Measurements from ENCODE around the gene GABRG3. TPM values are rescaled to one million over a fixed set of nuclear protein-coding genes. Genes with fewer than 3 reads are reported as not detected.

GABRG3 gene
- total RNA-seq, 1 donor from 2014 or later: 0.54 TPM

DNA sequence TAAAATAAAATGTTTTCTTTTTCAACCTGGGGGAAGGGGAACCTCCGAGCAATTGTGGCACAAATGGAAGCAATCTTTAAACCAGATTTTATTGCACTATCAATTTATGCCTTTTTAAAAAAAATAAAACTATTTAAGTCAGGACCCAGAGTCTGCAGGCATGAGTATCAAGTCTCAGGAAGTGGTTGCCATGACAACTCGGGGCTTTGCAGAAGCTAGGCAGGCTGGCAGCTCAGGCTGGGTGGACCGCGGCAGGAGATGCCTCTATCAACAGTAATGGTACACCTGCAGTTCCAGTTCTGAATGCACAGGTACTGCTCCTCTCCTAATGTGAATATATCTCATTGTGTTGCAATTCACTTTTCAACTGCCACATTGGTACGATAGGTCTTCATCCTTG, 447.7 kb downstream of the GABRG3 start:
- peaks cover 5% of the 10 kb centered on the region for H3K9me3 Mint-ChIP-seq (ENCODE audit: unreplicated experiment)
- no peaks in the 10 kb centered on the region for H3K79me2 ChIP-seq (ENCODE audit: insufficient read depth, low read length)
- no peaks in the 10 kb centered on the region for H3K36me3 Mint-ChIP-seq (ENCODE audit: low read depth, unreplicated experiment)
- DNase-seq (ENCODE audit: low read depth) (no peak), FAIRE-seq (no peak)
- H2AFZ ChIP-seq (ENCODE audit: low read depth, low read length): no peak overlapping the region
- no peak overlapping the region for H3K9ac ChIP-seq (ENCODE audit: low read length)
- H3K27me3 Mint-ChIP-seq (ENCODE audit: low read depth, unreplicated experiment): peaks cover 6% of the 10 kb centered on the region
- no peak overlapping the region for H3K27ac ChIP-seq (ENCODE audit: low read depth, low read length)
- H3K27ac Mint-ChIP-seq (ENCODE audit: unreplicated experiment): no peak overlapping the region
- peaks cover 8% of the 10 kb centered on the region for H3K4me1 ChIP-seq (ENCODE audit: insufficient read depth, low read length)
- no peak overlapping the region for H3K4me2 ChIP-seq (ENCODE audit: low read length)
- no peak overlapping the region for H3K4me3 ChIP-seq (ENCODE audit: insufficient read depth, low read depth, low read length)
- TF ChIP-seq, protein P1, sequence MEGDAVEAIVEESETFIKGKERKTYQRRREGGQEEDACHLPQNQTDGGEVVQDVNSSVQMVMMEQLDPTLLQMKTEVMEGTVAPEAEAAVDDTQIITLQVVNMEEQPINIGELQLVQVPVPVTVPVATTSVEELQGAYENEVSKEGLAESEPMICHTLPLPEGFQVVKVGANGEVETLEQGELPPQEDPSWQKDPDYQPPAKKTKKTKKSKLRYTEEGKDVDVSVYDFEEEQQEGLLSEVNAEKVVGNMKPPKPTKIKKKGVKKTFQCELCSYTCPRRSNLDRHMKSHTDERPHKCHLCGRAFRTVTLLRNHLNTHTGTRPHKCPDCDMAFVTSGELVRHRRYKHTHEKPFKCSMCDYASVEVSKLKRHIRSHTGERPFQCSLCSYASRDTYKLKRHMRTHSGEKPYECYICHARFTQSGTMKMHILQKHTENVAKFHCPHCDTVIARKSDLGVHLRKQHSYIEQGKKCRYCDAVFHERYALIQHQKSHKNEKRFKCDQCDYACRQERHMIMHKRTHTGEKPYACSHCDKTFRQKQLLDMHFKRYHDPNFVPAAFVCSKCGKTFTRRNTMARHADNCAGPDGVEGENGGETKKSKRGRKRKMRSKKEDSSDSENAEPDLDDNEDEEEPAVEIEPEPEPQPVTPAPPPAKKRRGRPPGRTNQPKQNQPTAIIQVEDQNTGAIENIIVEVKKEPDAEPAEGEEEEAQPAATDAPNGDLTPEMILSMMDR (IDR thresholded peaks at IDR 0.05; ENCODE audit: insufficient read depth, low read depth, low read length): no peak
- TF ChIP-seq EZH2 (IDR thresholded peaks at IDR 0.05; ENCODE audit: insufficient read depth, low read length): no peak
- no peak overlapping the region for H3K4me3 Mint-ChIP-seq (ENCODE audit: unreplicated experiment)
- no peaks in the 10 kb centered on the region for H4K20me1 ChIP-seq (ENCODE audit: insufficient read depth, low read length)
- peaks cover 7% of the 10 kb centered on the region for H3K4me1 Mint-ChIP-seq (ENCODE audit: low read depth, unreplicated experiment)
- no peaks in the 10 kb centered on the region for H3K27me3 ChIP-seq (ENCODE audit: insufficient read depth, low read length)
- no peaks in the 10 kb centered on the region for H3K9me3 ChIP-seq (ENCODE audit: insufficient read depth, low read depth, low read length)
- no peaks in the 10 kb centered on the region for H3K36me3 ChIP-seq (ENCODE audit: insufficient read depth, low read length)

DNA sequence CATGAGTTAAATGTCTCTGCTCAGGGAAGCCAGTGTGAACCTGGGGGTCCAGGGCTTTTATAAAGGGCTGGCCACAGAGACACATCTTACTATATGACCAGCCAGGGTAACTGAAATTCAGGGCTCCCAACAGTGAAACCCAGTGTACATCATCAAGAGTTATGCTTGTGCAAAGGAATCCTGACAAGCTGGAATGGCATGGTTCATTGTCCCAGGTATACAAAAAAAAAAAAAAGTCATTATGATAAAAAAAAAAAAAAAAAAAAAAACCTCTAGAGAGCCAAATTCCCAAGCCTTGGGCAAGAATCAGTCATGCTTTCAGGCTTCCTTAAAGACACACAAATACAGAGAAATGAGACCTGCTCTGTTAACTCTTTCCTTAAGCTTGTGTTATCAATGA, 452.0 kb downstream of the GABRG3 start:
- Histone ChIP-seq H3K4me1 (ENCODE audit: insufficient read depth, low read length) (no peaks in the 10 kb centered on the region), H3K27me3 (ENCODE audit: insufficient read depth, low read length) (no peaks in the 10 kb centered on the region), H2AFZ (ENCODE audit: low read depth, low read length) (no peak overlapping the region), H3K9ac (ENCODE audit: low read length) (no peak overlapping the region), H3K9me3 (ENCODE audit: insufficient read depth, low read depth, low read length) (no peaks in the 10 kb centered on the region), H3K36me3 (ENCODE audit: insufficient read depth, low read length) (no peaks in the 10 kb centered on the region), H3K27ac (ENCODE audit: low read depth, low read length) (no peak overlapping the region), H3K4me3 (ENCODE audit: insufficient read depth, low read depth, low read length) (no peak overlapping the region), H3K79me2 (ENCODE audit: insufficient read depth, low read length) (no peaks in the 10 kb centered on the region), H4K20me1 (ENCODE audit: insufficient read depth, low read length) (no peaks in the 10 kb centered on the region), H3K4me2 (ENCODE audit: low read length) (no peak overlapping the region)
- no peak overlapping the region for H3K27ac Mint-ChIP-seq (ENCODE audit: unreplicated experiment)
- H3K36me3 Mint-ChIP-seq (ENCODE audit: low read depth, unreplicated experiment): no peaks in the 10 kb centered on the region
- TF ChIP-seq, protein P1 (IDR thresholded peaks at IDR 0.05; ENCODE audit: insufficient read depth, low read depth, low read length): no peak
- no peak for TF ChIP-seq EZH2 (IDR thresholded peaks at IDR 0.05; ENCODE audit: insufficient read depth, low read length)
- H3K4me3 Mint-ChIP-seq (ENCODE audit: unreplicated experiment): no peak overlapping the region
- no peaks in the 10 kb centered on the region for H3K4me1 Mint-ChIP-seq (ENCODE audit: low read depth, unreplicated experiment)
- no peak for DNase-seq (ENCODE audit: low read depth)
- peaks cover 6% of the 10 kb centered on the region for H3K27me3 Mint-ChIP-seq (ENCODE audit: low read depth, unreplicated experiment)
- FAIRE-seq: no peak
- H3K9me3 Mint-ChIP-seq (ENCODE audit: unreplicated experiment): peaks cover 2% of the 10 kb centered on the region

DNA sequence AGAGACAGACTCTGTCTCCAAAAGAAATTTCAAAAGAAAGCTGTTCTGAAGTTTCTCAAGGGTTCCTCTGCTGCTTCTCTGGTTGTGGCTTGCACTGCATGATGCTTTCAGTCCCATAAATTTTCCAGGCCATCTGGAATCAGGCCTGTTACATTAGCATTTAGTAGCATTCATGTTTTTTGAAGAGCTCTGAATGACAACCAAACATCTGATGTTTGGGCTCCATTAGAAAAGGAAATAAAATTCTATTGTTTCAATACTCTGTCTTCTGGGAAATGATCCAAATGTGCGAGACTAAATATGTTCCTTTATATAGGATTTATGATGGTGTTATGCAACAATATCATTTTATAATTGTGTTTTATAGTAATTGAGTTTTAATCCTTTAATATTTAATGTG, 455.8 kb downstream of the GABRG3 start:
- FAIRE-seq (no peak), DNase-seq (ENCODE audit: low read depth) (no peak)
- Mint-ChIP-seq H3K36me3 (ENCODE audit: low read depth, unreplicated experiment) (no peaks in the 10 kb centered on the region), H3K4me1 (ENCODE audit: low read depth, unreplicated experiment) (no peaks in the 10 kb centered on the region), H3K9me3 (ENCODE audit: unreplicated experiment) (peaks cover 7% of the 10 kb centered on the region), H3K27ac (ENCODE audit: unreplicated experiment) (no peak overlapping the region), H3K27me3 (ENCODE audit: low read depth, unreplicated experiment) (no peaks in the 10 kb centered on the region), H3K4me3 (ENCODE audit: unreplicated experiment) (no peak overlapping the region)
- TF ChIP-seq, protein P1 (IDR thresholded peaks at IDR 0.05; ENCODE audit: insufficient read depth, low read depth, low read length): no peak
- no peak for TF ChIP-seq EZH2 (IDR thresholded peaks at IDR 0.05; ENCODE audit: insufficient read depth, low read length)
- H3K4me2 ChIP-seq (ENCODE audit: low read length): no peak overlapping the region
- H4K20me1 ChIP-seq (ENCODE audit: insufficient read depth, low read length): no peaks in the 10 kb centered on the region
- no peaks in the 10 kb centered on the region for H3K36me3 ChIP-seq (ENCODE audit: insufficient read depth, low read length)
- no peak overlapping the region for H2AFZ ChIP-seq (ENCODE audit: low read depth, low read length)
- H3K4me3 ChIP-seq (ENCODE audit: insufficient read depth, low read depth, low read length): no peak overlapping the region
- H3K27ac ChIP-seq (ENCODE audit: low read depth, low read length): no peak overlapping the region
- H3K4me1 ChIP-seq (ENCODE audit: insufficient read depth, low read length): no peaks in the 10 kb centered on the region
- no peak overlapping the region for H3K9ac ChIP-seq (ENCODE audit: low read length)
- no peaks in the 10 kb centered on the region for H3K9me3 ChIP-seq (ENCODE audit: insufficient read depth, low read depth, low read length)
- no peaks in the 10 kb centered on the region for H3K27me3 ChIP-seq (ENCODE audit: insufficient read depth, low read length)
- H3K79me2 ChIP-seq (ENCODE audit: insufficient read depth, low read length): no peaks in the 10 kb centered on the region

Measured in astrocyte (in vitro differentiated cells and primary cell).